Right lung (tissue), 5 donors: ENCODE results near the gene MED13L. TPM values are rescaled to one million over a fixed set of nuclear protein-coding genes. Genes with fewer than 3 reads are reported as not detected.
A peak's percentile ranks its signal among the peaks of the same experiment; 100 is the strongest.

Experiments used
- DNase-seq, 2 donors: peaks; one replicate each; pipeline ENCODE4 v3.0.0-alpha.2; 2013
- polyA plus RNA-seq, 5 donors: library from polyadenylated mRNA; unstranded; fragments of 120-200 nt; gene quantifications; one replicate each; pipeline versions ENCODE4 v1.2.1 to v1.2.3, GENCODE V29; 2013; ENCODE audit warnings: inconsistent platforms in 1 of 5, low replicate concordance in 1 of 5; ENCODE audit not compliant: insufficient read length in 5 of 5, insufficient read depth in 1 of 5

The MED13L gene
- polyA plus RNA-seq, 5 donors: 56.1 to 104 (median 95.9) TPM

DNA sequence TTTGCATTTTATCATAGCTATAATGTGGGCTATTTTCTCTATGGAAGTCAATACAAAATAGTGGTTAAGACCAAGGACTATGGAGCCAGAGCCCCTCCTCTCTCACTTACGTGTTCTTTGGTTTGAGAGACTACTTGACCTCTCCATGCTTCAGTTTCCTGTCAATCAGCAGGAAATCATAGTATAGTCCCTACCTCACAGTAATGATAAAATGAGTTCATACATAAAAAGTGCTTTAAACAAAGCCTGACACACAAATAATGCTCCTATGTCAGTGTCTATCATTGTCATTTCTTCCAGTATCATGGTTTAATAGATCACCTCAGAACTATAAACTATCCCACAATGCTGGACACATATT, 90.4 kb downstream of the MED13L start:
- no peak for DNase-seq

DNA sequence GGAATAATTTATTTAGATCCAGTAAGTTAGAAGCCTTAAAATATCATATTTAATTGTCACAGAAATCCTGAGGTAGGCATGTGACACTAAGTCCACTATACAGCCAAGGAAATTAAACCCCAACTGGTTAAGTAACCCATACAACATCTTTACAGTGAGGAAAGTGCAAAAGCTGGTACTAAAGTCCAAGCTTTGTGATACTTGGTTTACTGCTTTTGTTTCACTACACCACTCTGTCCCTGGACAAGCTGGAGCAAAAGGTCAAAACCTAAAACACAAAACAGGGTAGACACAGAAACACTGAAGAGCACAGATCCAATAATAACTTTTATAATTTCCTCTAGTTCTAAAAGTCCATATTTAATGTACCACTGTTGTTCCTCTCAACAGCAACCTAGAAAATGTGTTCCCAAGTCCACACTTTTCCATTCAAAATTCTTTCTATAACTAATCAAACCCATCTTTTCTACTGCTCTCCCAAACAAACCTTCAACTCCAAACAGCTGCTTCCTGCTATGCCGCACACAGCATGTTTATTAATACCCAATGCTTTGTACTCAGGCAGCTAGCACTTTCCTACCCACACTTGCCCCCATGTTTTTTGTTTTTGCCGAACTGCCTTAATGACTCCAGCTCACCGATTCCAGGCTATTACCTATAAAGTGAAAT, 90.9 kb downstream of the MED13L start:
- DNase-seq: no peak

DNA sequence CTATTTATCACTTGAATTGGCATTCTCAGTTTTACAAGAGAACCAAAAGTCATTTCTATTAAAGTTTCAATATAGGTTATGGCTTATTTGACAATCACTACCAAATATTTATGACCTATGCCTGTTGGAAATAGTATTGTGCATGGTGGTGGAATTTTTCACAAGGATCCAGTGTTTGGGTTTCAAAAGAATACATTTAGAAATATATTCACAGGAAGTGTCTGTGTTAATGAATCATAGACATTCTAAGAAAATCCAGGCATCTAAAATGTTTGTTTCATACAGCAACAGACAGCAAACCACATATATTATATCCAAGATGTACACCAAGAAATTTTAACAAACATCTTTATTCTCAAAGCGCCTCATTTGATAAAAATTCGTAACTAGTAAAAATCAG, 92.7 kb downstream of the MED13L start:
- no peak for DNase-seq

DNA sequence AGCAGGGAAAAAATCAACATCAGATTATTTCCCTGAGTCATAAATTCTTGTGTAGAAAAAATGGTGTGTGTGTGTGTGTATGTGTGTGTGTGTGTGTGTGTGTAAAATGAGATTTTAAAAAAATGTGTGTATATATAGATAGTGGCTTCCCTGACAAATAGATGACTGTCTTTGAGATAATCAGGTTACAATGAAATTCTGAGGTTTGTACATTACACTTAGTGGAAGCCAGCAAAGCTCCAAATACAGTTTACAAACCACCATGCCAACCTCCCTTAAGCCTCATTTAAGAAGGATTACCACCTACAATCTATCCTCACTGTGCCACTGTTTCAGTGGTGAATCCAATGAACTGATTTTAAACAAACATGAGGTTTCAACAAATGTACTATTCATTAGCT, 93.8 kb downstream of the MED13L start:
- no peak for DNase-seq

DNA sequence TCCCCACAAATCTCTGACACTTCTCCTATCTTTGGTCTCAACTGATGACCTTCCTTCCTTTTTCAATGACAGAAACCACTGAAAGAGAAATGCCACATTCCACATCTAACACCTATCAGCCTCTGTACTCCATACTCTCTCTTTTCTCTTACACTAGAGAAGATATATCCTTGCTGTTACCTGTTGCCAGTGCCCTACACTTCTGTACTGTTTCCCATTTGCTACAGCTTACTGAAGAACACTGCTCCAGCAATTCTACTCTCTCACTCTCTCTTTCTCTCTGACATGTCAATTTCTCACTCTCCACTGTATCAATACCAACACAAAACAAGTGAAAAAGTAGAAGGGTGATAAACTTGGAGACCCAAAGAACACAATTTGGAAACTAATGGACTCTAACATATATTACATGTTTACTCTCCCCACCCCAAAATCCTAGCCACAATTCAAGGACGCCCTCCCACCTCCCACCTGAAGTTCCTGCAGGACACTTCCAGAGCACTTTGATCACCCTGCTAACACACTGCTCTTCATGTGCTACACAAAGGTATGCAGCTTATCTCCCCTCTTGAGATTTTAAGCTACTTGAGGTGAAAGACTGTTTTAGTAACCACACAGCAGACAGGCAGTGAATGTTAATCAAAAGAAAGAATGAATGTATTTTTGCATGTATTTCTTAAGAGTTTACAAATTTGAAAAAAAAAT, 95.0 kb downstream of the MED13L start:
- no peak for DNase-seq

DNA sequence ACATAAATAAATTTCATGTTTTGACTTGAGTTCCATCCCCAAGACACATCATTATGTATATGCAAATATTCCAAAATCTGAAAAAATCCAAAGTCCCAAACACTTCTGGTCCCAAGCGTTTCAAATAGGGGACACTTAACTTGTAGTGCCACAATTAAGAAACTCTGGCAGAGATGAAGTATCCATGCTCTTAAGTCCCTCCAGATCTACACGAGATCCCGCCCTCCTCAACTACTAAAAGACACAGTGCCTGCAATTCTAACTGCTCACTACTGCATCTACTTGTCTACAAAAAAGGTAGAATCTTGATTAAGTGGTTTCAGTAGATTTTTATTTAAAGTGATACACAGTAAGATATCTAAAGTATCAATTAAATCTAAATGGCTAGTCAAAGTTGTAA, 97.0 kb downstream of the MED13L start:
- no peak for DNase-seq

DNA sequence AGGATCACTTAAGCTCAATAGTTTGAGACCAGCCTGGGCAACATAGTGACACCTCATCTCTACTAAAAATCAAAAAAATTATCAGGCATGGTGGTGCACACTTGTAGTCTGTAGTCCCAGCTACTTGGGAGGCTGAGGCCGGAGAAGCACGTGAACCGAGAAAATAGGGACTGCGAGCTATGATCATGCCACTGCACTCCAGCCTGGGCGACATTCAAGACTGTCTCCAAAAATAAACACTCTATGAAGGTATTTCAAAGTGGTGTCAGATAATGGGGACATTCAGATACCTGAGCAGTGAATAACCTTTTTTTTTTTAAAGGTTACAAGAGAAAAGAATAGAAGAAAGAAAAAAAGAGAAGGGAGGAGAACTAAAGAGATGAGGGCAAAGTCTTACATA, 98.1 kb downstream of the MED13L start:
- DNase-seq: no peak

DNA sequence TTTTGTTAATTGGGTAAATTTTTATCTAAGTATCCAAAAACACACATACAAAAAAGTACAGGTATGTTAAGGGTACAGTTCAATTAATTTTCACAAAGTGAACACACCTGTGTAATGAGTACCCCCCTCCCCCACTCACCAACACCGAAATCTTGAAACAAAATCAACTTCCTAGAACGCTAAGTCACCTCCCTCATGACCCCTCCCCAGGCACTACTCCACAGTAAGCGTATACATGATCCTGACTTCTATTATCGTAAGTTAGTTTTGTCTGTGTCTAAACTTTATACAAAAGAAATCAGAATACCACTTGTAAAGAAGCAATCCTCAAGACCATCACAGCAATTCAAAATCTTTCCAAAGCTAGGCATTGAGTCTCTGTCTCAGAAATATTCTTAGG, 100.5 kb downstream of the MED13L start:
- no peak for DNase-seq

DNA sequence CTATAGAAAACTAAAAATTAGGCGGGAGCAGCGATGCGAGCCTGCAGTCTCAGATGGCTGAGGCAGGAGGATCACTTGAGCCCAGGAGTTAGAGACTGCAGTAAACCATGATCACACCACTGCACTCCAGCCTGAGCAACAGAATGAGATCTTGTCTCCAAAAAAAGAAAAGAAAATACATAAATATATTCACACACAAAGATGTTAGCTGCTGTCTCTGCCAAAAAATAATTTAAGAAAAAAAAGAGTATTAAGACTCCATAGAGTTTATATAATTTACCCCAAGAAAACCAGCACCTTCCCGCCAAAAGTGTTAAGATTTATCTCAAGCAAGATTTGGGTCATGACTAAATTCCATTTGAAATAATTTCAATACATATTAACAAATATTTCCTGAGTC, 102.6 kb downstream of the MED13L start:
- no peak for DNase-seq

DNA sequence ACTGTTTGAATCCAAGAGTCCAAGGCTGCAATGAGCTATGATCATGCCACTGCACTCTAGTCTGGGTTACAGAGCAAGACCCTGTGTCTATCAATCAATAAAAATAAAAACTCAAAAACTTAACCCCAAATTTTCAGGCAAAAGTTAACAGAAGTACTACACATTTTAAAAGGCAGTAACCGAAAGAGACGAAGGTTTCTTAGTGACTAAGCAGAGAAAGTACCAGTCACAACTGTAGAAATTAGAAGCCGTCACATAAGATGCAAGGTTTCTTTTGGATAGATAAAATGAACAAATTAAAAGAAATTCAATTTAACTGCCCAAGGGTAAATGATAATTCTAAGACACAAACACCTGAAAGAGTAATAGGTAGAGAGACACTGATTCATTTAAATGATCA, 103.5 kb downstream of the MED13L start:
- no peak for DNase-seq

DNA sequence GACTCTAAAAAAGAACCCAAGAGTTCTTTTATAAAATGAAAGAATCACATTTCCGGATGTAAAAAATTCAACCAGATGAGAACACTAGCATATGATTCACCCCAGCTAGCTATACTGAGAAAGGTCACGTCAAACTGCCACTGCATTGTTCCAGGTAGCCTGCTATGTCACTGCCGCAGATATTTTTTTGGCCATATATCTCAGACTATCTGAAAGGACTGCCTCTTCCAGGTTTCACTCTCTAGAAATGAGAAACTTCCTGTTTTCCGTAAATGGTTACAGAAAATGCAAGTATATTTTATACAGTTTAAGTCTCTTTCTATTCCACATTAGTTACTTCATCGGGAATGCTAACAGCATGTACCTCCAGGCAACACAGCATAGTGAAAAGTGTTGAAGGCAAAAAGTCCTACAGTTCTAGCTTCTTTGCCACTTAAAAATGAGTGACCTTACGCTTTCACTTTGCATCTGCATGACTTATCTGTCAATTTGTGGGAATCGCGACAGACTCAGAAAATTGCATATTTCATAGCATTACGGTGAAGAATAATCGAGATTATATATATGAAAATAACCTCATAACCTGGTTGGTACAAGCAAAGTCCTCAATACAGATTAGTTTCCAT, 105.2 kb downstream of the MED13L start:
- DNase-seq: no peak

DNA sequence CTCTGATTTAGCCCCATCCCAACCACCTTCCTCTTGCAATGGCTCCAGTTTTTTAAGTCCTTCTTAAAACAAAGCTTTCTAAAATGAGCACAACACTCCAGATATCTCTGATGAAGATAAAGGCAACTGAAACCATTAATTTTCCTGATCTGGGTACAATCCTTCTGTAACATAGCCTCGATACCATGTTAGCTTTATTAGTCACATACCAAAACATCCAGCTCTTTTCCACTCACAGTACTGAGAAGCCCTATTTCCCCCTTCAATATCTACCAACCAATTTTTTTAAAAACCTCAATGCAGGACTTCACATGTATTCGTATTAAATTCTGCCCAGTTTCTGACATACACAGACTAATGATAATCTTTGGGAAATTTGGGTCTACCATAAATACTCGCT, 105.9 kb downstream of the MED13L start:
- DNase-seq: no peak

DNA sequence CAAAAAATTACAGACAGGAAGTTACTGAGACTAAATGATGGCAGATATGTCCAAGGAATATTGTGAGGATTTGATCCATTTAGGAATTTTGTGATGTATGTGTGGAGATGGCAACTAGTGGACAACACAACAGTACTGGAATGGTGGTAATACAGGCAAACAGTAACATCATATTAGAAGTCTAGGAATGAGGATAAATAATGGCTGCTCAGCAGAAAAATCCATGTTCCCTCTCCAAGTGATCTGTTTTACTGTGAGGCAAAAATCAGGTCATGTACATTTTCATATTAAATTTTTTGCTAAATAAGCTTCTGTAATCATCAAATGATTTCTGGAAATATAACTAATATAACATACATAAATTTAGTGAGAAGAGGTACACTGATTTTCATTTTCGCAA, 108.4 kb downstream of the MED13L start:
- DNase-seq: no peak

DNA sequence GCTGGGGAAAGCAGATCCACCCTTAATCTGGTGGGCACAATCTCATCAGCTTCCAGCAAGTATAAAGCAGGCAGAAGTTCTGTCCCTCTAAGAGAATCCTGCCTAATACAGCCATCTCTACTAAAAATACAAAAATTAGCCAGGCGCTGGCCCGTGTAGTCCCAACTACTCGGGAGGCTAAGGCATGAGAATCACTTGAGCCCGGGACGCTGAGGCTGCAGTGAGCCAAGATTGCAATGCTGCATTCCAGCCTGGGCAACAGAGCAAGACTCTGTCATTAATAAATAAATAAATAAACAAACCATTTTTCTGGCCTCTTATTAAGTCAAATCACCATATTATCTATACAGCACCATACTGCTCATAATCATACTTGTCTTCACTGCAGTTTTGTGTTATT, 111.2 kb downstream of the MED13L start:
- DNase-seq: no peak

DNA sequence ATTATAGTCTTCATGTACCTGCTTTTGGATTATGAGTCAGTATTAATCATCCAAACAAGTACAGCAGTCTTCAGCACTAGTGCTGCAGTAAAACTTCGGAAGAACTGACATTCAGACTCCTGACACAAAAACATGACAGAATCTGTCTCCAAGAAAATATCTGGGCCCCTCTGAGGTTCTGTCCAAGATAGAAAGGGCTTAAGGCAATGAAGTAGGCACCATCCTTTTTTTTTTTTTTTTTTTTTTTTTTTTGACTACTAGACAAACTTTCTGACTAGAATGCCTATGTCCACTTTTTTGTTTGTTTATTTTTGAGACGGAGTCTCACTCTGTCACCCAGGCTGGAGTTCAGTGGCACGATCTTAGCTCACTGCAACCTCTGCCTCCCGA, 112.5 kb downstream of the MED13L start:
- no peak for DNase-seq

DNA sequence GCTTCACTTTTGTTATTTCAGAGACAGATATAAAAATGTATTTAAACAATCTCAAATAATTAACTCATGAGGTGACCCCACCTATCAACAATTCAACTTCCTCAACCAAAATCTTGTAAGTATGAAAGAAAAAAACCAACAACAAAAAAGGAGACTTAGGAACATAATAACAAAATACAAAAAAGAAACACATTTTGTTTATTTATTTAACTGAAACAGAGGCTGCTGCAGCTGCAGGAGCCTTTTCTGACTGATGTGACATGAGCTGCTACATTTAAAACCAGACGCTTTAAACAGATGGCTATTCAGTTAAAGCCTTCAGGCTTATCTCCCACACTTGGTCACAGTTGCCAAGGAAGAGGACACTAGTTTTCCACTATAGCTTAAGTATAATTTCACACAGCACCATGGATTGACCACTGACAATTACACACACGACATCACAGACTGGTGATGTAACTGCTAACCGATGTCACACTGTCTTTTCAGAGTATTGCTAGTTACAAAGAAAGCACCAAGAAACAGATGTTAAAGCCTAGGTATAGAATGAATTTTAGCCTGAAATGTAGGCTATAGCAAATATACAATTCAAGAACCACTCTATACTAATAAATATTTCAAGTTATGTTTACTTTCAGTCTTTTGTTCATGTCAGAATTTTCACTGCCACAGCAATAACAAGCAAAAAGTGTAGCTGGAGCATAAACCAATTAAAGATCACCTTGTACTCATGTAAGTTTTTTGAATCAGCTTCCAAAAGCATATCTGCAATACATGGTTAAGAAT, 113.0 kb downstream of the MED13L start:
- DNase-seq: no peak

DNA sequence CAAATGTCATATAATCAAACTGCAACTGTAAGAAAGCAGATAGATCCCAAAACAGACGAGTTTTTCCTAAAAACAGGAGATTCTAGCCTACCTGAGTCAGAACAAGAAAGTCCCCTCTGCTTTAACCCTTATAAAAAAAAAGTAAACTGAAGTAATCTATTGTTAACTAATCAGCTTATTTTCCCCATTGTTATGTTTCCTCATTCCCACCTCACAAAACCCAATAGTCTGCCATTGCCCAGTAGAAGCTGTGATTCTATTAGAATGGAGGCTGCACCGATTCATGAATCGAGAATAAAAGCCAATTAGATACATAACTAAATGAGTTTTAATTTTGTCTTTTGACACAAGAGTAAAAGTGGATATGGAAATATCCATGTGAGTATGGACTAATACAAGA, 115.4 kb downstream of the MED13L start:
- no peak for DNase-seq

DNA sequence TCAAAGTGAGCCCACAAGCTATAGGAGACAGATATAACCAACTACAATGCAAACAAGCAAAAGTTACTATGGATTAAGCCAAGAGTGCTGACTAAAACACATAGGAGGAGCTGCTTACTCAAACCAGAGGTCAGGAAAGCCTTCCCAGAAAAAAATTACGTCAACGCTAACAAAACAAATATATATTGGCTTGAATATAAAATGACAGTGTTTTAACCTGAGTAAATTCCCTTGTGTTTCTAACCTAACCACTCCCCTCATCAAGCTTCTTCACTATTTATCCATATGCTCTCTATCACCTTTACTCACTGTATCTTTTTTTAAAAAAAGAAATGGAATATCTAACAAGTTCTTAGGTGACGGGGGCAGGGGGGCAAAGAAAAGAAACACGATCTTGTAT, 115.9 kb downstream of the MED13L start:
- no peak for DNase-seq

DNA sequence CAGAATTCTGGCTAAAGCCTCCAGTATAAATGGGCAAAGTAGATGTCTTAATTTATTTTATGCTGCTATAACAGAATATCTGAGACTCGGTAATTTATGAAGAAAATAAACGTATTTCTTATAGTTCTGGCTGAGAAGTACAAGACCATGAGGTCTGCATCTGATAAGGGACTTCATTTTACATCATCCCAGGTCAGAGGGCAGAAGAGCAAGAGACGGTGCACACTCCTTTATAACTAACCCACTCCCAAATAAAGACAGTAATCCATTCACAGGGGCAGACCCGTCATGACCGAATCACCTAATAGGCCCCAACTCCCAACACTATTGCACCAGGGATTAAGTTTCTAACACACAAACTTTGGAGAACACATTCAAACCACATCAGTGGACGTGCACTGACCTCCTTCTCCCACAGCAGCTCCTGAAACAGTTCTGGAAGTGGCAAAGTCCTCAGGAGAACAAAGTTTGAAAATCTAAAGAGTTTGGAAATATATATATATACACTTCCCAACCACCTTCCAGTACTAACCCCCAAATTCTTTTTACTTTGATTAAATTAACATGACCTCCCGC, 116.5 kb downstream of the MED13L start:
- DNase-seq: no peak

DNA sequence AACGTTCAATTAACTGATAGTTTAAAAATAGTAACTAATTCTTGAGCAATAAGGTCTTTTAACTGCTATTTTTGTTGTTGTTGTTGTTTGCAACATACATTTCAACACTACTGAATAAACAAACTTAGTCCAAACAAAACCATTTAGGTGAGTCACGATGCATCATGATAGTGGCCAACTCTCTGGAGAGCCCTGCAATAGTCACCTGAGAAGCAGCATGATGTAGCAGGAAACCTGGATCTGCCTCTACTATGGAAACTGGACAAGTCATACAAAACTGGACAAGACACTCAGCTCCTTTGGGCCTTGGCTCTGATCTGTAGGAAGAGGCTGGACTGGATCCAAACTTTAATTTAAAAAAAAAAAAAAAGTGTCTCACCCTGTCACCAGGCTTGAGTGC, 117.3 kb downstream of the MED13L start:
- DNase-seq: peak in 1 of 2 donors; percentile 30

DNA sequence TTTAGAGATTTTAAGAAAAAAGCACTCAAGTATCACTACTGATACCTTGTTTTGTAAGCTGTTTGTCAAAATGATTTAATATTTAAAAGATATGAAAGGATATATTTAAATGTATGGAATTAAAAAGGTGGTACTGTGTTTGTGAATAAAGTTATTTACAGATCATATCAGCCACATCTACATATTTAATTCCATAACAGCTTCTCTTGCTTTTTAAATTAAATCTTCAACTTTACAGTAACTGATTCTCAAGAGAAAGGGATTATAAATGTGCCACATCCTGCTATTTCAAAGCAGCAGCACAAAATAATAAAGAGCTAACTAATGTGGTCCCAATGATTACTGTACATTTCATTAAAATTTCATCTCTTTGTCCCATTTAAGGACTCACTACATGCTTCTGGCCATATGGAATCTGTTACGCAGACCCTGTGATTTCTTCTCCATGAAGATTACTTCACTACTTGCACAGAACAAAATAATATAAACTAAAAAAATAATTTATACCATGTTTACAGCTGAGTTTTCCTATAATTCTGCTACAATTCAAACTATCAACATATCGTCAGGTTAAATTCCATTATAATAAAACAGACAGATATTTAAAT, 117.8 kb downstream of the MED13L start:
- DNase-seq: peak; percentile 65 to 72

DNA sequence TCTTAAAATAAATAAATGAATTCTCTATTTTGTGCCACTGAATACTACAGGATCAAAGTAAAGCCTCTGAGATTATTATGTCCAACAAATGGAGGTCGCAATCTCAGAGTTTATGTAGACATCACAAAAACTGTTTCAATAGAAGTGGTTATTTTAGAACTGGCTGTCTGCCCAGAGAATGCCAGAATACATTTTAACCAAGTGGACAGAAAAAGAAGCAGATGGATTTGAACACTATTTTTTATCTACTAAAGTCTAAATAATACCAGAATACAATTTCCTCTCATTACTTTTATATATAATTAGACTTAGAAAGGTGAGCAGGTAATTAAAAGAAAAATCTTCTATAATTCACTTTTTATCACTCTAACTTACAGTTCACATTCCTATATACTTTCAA, 118.3 kb downstream of the MED13L start:
- DNase-seq: peak; percentile 79 to 83
